GM12891 (cell line): ENCODE results near the gene DBH.

Source experiments
- PAX5 ChIP-seq: IDR thresholded peaks from 2 replicates; pipeline ENCODE4 v1.6.1; 2011; ENCODE audit warnings: low read length, moderate library complexity, mild to moderate bottlenecking; ENCODE audit not compliant: insufficient read depth, severe bottlenecking
- POLR2A ChIP-seq: IDR thresholded peaks from 2 replicates; pipeline ENCODE4 v1.6.1; 2011; ENCODE audit warnings: low read depth, low read length, control low read depth
- POLR2AphosphoS5 ChIP-seq: IDR thresholded peaks from 2 replicates; pipeline ENCODE4 v1.6.1; 2011; ENCODE audit warnings: low read depth, low read length, control low read depth
- SPI1 ChIP-seq: IDR thresholded peaks from 2 replicates; pipeline ENCODE4 v1.6.1; 2011; ENCODE audit warnings: low read depth, low read length, control low read depth

- no peak for TF ChIP-seq POLR2A
- no peak for TF ChIP-seq PAX5
- TF ChIP-seq POLR2AphosphoS5, result no peak
- no peak for TF ChIP-seq SPI1
Measured at GRCh38 chr9:133597316-133597957, 38.7 kb upstream of the DBH start.
